Measurements from ENCODE around the gene CCDC6. TPM values are rescaled to one million over a fixed set of nuclear protein-coding genes. Genes with fewer than 3 reads are reported as not detected.
A peak's percentile ranks its signal among the peaks of the same experiment; 100 is the strongest.

Gene CCDC6
- total and polyA plus RNA-seq, 2 experiments from 2014 or later: 22.3 to 49.8 TPM

DNA sequence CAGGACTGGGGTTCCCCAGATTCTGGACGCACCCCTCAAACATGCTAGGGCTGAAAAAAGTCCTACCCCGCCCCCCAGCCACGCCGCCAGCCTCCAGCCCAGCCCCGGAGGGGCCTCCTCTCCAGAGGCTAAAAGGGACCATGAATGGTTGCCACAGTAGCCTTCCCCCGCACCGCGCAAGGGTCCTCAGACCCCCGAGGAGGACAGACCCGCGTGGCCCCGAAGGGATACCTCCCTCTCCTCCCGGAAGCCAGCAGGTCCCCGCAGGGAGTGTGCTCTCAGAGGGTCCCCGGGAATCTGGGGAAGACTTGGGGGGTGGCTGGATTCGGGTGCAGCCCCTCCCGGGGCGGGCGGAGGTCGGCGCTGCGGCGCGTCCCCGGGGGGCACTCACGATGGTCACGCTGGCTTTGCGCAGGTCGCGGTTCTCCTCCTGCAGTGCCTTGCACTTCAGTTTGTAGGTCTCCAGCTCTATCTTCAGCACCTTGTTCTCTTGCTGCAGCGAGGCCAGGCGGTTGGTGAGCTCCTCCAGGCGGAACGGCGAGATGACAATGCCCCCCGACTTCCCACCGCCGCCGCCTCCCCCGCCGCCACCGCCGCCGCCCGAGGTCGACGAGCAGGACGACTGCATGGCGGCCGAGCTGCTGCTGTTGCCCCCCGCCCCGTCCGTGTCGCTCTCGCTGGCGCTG lies 482 bp downstream of the CCDC6 start:
- Histone ChIP-seq H3K4me1 (ENCODE audit: insufficient read depth) (peaks cover 31% of the 10 kb centered on the region), H3K4me3 (peak overlapping the region; percentile 81), H3K9me3 (ENCODE audit: low read depth) (no peaks in the 10 kb centered on the region), H3K9me2 (replicated peaks; ENCODE audit: insufficient read depth) (no peaks in the 10 kb centered on the region), H3K27me3 (no peaks in the 10 kb centered on the region), H3K79me2 (peaks cover 51% of the 10 kb centered on the region), H3K27ac (peak overlapping the region; percentile 95), H3K36me3 (replicated peaks; ENCODE audit: insufficient read depth, low read depth) (no peaks in the 10 kb centered on the region), H3K4me2 (peak overlapping the region; percentile 87), H4K20me1 (ENCODE audit: insufficient read depth, poor library complexity, severe bottlenecking) (peaks cover 29% of the 10 kb centered on the region), H2AFZ (peak overlapping the region; percentile 79)
- TF ChIP-seq EZH2 (IDR thresholded peaks at IDR 0.05; ENCODE audit: borderline replicate concordance) (no peak), EZH2phosphoT487 (IDR thresholded peaks at IDR 0.05; ENCODE audit: low read depth, severe bottlenecking, unreplicated experiment) (no peak)
- TF ChIP-seq, protein P1, sequence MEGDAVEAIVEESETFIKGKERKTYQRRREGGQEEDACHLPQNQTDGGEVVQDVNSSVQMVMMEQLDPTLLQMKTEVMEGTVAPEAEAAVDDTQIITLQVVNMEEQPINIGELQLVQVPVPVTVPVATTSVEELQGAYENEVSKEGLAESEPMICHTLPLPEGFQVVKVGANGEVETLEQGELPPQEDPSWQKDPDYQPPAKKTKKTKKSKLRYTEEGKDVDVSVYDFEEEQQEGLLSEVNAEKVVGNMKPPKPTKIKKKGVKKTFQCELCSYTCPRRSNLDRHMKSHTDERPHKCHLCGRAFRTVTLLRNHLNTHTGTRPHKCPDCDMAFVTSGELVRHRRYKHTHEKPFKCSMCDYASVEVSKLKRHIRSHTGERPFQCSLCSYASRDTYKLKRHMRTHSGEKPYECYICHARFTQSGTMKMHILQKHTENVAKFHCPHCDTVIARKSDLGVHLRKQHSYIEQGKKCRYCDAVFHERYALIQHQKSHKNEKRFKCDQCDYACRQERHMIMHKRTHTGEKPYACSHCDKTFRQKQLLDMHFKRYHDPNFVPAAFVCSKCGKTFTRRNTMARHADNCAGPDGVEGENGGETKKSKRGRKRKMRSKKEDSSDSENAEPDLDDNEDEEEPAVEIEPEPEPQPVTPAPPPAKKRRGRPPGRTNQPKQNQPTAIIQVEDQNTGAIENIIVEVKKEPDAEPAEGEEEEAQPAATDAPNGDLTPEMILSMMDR (IDR thresholded peaks at IDR 0.05; ENCODE audit: poor library complexity): no peak
- WGBS (ENCODE audit: low lambda C conversion rate, missing lambda C conversion rate): under 1% methylated on average over 37 of the region's 56 CpGs
- DNase-seq (ENCODE audit: low spot score): peak; percentile 24

GRCh38 chr10:59905066-59905730 lies 1.2 kb downstream of the CCDC6 start:
- Histone ChIP-seq H2AFZ (peak overlapping the region; percentile 79), H4K20me1 (ENCODE audit: insufficient read depth, poor library complexity, severe bottlenecking) (peaks cover 29% of the 10 kb centered on the region), H3K9me2 (replicated peaks; ENCODE audit: insufficient read depth) (no peaks in the 10 kb centered on the region), H3K4me3 (peak overlapping the region; percentile 81), H3K4me2 (peak overlapping the region; percentile 87), H3K36me3 (replicated peaks; ENCODE audit: insufficient read depth, low read depth) (no peaks in the 10 kb centered on the region), H3K79me2 (peaks cover 58% of the 10 kb centered on the region), H3K4me1 (ENCODE audit: insufficient read depth) (peaks cover 31% of the 10 kb centered on the region), H3K9me3 (ENCODE audit: low read depth) (no peaks in the 10 kb centered on the region), H3K27ac (peak overlapping the region; percentile 95), H3K27me3 (no peaks in the 10 kb centered on the region)
- peak; percentile 60 for DNase-seq (ENCODE audit: low spot score)
- TF ChIP-seq EZH2 (IDR thresholded peaks at IDR 0.05; ENCODE audit: borderline replicate concordance) (no peak), EZH2phosphoT487 (IDR thresholded peaks at IDR 0.05; ENCODE audit: low read depth, severe bottlenecking, unreplicated experiment) (no peak)
- TF ChIP-seq, protein P1 (IDR thresholded peaks at IDR 0.05; ENCODE audit: poor library complexity): no peak
- WGBS (ENCODE audit: low lambda C conversion rate, missing lambda C conversion rate): 2% methylated on average over 19 of the region's 23 CpGs

DNA sequence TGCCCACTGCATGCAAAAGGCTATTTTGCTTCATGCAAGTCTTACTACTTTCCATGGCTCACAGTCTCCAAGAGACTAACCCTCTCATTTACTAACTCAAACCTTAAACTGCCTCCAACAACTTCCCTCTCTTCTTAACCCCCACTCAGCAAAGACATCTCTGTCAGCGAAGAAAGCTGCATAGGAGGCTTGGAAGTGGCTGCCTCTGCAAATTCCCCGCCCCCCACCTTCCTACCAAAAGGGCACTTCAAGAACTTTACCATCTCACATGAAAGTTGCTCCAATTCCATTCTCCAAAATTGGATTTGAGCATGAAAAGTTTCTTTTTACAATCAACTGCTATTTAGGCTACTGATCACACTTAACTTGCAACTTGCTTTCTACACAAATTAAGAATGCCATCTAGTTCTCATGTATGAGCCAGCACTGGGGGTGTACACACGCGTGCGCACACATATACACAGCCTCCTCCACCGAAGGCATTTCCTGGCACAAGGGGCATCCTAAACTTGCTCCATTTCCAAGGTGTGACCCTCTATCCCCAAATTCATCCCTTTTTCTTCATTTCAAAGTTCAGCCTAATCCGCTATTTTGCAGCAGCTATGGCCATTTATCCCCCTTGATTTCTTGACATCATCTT lies 1.8 kb downstream of the CCDC6 start:
- no peak overlapping the region for H2AFZ ChIP-seq
- peak overlapping the region; percentile 95 for H3K27ac ChIP-seq
- WGBS (ENCODE audit: low lambda C conversion rate, missing lambda C conversion rate): 37% methylated on average over 7 of the region's 7 CpGs
- TF ChIP-seq, protein P1 (IDR thresholded peaks at IDR 0.05; ENCODE audit: poor library complexity): no peak
- no peak for TF ChIP-seq EZH2phosphoT487 (IDR thresholded peaks at IDR 0.05; ENCODE audit: low read depth, severe bottlenecking, unreplicated experiment)
- TF ChIP-seq EZH2 (IDR thresholded peaks at IDR 0.05; ENCODE audit: borderline replicate concordance): no peak
- no peaks in the 10 kb centered on the region for H3K9me2 ChIP-seq (replicated peaks; ENCODE audit: insufficient read depth)
- no peak for DNase-seq (ENCODE audit: low spot score)
- H4K20me1 ChIP-seq (ENCODE audit: insufficient read depth, poor library complexity, severe bottlenecking): peaks cover 31% of the 10 kb centered on the region
- H3K36me3 ChIP-seq (replicated peaks; ENCODE audit: insufficient read depth, low read depth): no peaks in the 10 kb centered on the region
- H3K4me1 ChIP-seq (ENCODE audit: insufficient read depth): peaks cover 34% of the 10 kb centered on the region
- H3K9me3 ChIP-seq (ENCODE audit: low read depth): no peaks in the 10 kb centered on the region
- H3K4me3 ChIP-seq: peak overlapping the region; percentile 81
- H3K27me3 ChIP-seq: no peaks in the 10 kb centered on the region
- H3K4me2 ChIP-seq: peak overlapping the region; percentile 87
- H3K79me2 ChIP-seq: peaks cover 64% of the 10 kb centered on the region
